Adrenal gland (tissue), 5 donors: ENCODE measurements around the gene RPL36AL.

Experiments used
- POLR2A ChIP-seq, 2 donors: fragments of 450-650 bp; IDR thresholded peaks; one replicate each; pipeline ENCODE4 v1.6.1; 2017; ENCODE audit warnings: antibody characterized with exemption in 2 of 2, mild to moderate bottlenecking in 2 of 2, moderate library complexity in 1 of 2
- TF ChIP-seq, protein P1 (sequence below), 6 experiments: fragments of 450-650 bp in 4 of 6; fragments of 200-600 bp in 2 of 6; sonication (generic) in 1 of 6; IDR thresholded peaks; 1 replicate in 5 of 6; 2 replicates in 1 of 6; pipeline versions ENCODE4 v1.5.1 to v1.8.0; 2016 to 2021; ENCODE audit warnings: antibody characterized with exemption in 6 of 6, mild to moderate bottlenecking in 2 of 6, moderate library complexity in 1 of 6
- donor health status: DM: no; HTN: no; CAD: no.

GRCh38 chr14:49620182-49621113 lies at the start of gene RPL36AL, which contains the start of gene MGAT2:
- TF ChIP-seq, protein P1, sequence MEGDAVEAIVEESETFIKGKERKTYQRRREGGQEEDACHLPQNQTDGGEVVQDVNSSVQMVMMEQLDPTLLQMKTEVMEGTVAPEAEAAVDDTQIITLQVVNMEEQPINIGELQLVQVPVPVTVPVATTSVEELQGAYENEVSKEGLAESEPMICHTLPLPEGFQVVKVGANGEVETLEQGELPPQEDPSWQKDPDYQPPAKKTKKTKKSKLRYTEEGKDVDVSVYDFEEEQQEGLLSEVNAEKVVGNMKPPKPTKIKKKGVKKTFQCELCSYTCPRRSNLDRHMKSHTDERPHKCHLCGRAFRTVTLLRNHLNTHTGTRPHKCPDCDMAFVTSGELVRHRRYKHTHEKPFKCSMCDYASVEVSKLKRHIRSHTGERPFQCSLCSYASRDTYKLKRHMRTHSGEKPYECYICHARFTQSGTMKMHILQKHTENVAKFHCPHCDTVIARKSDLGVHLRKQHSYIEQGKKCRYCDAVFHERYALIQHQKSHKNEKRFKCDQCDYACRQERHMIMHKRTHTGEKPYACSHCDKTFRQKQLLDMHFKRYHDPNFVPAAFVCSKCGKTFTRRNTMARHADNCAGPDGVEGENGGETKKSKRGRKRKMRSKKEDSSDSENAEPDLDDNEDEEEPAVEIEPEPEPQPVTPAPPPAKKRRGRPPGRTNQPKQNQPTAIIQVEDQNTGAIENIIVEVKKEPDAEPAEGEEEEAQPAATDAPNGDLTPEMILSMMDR (IDR thresholded peaks at IDR 0.05) = peak in 4 of 6 experiments; percentile 22 to 45 (median 32)
- TF ChIP-seq POLR2A (IDR thresholded peaks at IDR 0.05) = peak; percentile 85 to 99
